Right kidney (tissue), 9 donors: ENCODE measurements around the gene ADH5.
"Not testable (repeated sequence)": the region's sequence is repeated elsewhere in the genome, so short reads cannot be mapped to it uniquely, and the experiment has no call there.

Experiments
- DNase-seq: peaks from one replicate; pipeline ENCODE4 v3.0.0-alpha.2; 2016
- long read RNA-seq, 8 donors: transcript quantifications; one replicate each; lab custom pipeline, GENCODE V29; 2026

The ADH5 gene
- long read RNA-seq, donor 1, transcript ADH5-208 (6 exons, 1,909 nt) = minor isoform, 5 of 235 reads
- long read RNA-seq, donor 1, transcript ADH5-201 (9 exons, 2,615 nt) = major isoform, 74 of 235 reads
- long read RNA-seq, donor 1, partial matches to known transcripts = 147 of 235 reads
- long read RNA-seq, donor 1, other reads (novel, unspliced or antisense) = 8 of 235 reads
- long read RNA-seq, donor 2, transcript ADH5-201 (9 exons, 2,615 nt) = major isoform, 43 of 136 reads
- long read RNA-seq, donor 2, partial matches to known transcripts = 79 of 136 reads
- long read RNA-seq, donor 2, other reads (novel, unspliced or antisense) = 11 of 136 reads
- long read RNA-seq, donor 3, transcript ADH5-201 (9 exons, 2,615 nt) = major isoform, 20 of 52 reads
- long read RNA-seq, donor 3, partial matches to known transcripts = 31 of 52 reads
- long read RNA-seq, donor 3, other reads (novel, unspliced or antisense) = 0 of 52 reads
- long read RNA-seq, donor 4, transcript ADH5-201 (9 exons, 2,615 nt) = major isoform, 32 of 141 reads
- long read RNA-seq, donor 4, partial matches to known transcripts = 97 of 141 reads
- long read RNA-seq, donor 4, other reads (novel, unspliced or antisense) = 5 of 141 reads
- long read RNA-seq, donor 5, transcript ADH5-201 (9 exons, 2,615 nt) = major isoform, 54 of 148 reads
- long read RNA-seq, donor 5, partial matches to known transcripts = 83 of 148 reads
- long read RNA-seq, donor 5, other reads (novel, unspliced or antisense) = 8 of 148 reads
- long read RNA-seq, donor 6, transcript ADH5-201 (9 exons, 2,615 nt) = major isoform, 33 of 93 reads
- long read RNA-seq, donor 6, transcript ADH5-208 (6 exons, 1,909 nt) = minor isoform, 5 of 93 reads
- long read RNA-seq, donor 6, partial matches to known transcripts = 52 of 93 reads
- long read RNA-seq, donor 6, other reads (novel, unspliced or antisense) = 0 of 93 reads
- long read RNA-seq, donor 7, transcript ADH5-206 (3 exons, 570 nt) = minor isoform, 5 of 223 reads
- long read RNA-seq, donor 7, transcript ADH5-201 (9 exons, 2,615 nt) = major isoform, 65 of 223 reads
- long read RNA-seq, donor 7, partial matches to known transcripts = 143 of 223 reads
- long read RNA-seq, donor 7, other reads (novel, unspliced or antisense) = 6 of 223 reads
- long read RNA-seq, donor 8, transcript ADH5-201 (9 exons, 2,615 nt) = major isoform, 55 of 138 reads
- long read RNA-seq, donor 8, transcript ADH5-208 (6 exons, 1,909 nt) = minor isoform, 5 of 138 reads
- long read RNA-seq, donor 8, partial matches to known transcripts = 71 of 138 reads
- long read RNA-seq, donor 8, other reads (novel, unspliced or antisense) = 6 of 138 reads

DNA sequence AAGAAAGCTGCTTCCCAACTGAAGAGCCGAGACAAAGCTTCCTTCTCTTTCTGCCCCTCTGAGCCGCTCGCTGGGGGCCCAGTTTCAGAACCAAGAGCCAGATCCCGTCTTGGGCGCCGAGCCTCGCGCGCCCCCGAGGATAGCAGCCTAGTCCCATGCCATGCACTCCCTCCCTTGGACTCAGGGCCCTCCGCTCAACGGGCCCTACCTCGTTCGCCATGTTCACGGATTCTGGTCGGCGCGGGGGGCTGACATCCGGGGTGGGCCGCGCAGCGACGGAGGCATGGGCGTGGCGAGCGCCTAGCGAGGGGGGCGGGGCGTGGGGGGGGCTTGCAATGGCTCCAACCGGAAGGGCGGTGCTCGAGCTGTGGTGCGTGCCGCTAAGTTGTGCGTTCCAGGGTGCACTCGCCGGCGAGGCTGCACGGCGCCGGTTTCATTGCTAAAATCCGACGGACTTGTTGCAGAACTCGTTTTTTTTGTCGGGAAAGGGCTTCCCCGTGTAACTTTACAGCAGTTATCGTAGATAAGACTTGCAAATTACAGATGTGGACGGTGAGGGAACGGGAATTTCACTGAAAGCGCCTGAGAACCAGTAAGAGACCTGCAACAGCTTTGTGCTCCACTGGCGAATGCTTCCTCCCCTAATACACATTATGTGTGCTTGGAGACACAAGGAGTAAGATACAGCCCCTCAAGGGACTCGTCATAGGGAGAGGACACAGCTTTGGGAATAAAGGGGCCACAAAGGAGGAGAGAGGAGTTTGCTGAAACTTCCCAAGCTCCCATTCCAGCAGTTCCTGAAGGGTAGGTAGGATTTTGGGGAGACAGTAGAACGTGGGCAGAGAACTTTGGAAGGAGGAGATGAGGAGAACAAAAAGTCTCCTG is at the start of gene ADH5:
Gene ADH5 (minus strand): TSS at position 308 of the 885 bp plus-strand sequence. CDS start 88 bp downstream, at position 220.
- DNase-seq = peak; percentile 88

DNA sequence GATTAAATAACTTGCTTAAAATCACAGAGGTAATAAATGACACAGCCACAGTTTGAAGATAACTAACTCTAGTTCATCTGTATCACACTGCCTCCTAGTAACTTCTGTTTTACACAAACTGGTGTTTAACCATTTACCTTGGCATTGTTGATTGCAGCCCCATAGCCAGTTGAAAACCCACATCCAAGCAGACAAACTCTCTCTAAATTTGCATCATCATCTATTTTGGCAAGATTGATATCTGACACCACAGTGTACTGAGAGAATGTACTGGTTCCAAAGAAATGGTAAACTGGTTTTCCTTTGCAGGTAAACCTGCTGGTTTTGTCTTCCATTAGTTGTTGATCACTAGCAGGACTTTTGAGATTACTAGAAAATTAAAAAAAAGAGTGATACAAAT is 47.7 kb upstream of the ADH5 start:
- no peak for DNase-seq

DNA sequence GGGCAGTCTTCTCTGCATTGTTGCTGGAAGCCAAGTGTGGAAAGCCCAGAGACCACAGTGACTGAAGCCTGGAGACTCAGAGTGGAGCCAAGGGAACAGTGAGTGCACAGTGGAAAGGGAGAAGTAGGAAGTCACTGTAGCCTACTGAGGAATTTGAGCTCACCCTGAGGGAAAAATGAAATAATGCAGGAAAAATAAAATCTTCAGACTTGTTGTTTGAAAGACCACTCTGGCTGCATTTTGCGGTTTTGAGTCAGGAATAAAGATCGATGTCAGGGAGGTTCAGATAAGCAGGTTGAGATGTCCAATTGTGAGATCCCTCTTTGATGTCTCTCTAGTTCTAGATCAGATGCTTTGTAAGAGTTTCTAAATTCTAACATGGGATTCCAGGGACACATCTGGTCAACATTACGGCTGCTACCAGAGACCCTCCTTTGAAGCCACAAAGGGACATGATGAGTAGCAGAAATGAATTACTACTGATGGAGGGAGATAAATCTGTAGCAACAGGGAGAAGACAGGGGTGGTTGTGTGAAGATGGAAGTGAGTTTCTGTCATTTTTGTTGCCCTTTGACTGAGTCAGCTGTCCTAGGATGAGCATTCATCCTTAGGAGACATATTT is 47.1 kb upstream of the ADH5 start:
- no peak for DNase-seq

DNA sequence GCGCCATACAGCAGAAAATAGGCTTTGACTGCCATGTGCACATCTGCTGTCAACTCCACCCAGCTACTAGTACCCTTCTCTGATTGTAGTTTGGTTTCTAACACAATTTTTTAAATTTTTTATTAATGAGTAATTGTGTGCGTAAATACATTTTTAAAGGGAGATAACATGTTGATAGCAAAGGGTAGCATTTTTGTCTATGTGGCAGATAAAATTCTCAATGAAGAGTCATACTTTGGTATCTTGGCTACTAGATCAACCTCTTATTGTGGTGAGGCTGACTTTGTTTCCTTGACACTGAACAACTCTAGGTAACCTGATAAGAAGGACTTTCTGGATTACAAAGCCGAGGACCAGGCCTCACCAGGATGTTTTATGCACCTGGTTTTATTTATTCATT is 46.0 kb upstream of the ADH5 start:
- DNase-seq = no peak

DNA sequence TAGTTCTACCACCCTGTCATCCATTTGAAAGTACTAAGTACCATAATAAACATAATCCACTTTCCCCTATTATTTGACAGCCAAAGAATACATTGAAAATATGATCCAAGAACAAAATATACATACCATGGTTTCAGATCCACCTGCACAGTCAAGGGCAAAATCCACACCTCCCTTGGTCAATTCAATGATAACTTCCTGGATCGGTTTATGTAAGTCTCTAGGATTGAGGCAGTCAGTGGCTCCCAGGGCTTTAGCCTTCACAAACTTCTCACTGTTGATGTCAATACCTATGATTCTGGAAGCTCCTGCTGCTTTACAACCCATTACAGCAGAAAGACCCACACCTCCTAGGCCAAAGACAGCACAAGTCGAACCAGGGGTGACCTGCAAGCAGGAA is 42.8 kb upstream of the ADH5 start:
- no peak for DNase-seq

DNA sequence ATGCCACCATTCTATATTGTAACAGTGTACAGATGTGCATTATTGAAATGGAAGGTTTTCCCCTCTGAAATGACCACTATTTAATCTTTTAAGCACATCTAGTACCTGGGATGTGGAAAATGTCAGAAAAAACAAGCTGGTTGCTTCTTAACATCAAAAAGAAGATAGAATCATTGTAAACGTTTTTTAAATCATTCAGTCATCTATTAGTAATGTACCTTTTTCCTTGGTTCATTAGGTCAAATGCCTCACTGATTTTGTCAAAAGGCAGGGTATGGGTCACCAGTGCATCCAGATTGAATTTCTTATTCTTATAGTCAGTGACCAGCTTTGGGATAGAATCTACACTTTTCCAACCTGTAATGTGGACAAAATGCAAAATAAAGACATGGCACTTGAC is 37.8 kb upstream of the ADH5 start:
- DNase-seq = no peak

DNA sequence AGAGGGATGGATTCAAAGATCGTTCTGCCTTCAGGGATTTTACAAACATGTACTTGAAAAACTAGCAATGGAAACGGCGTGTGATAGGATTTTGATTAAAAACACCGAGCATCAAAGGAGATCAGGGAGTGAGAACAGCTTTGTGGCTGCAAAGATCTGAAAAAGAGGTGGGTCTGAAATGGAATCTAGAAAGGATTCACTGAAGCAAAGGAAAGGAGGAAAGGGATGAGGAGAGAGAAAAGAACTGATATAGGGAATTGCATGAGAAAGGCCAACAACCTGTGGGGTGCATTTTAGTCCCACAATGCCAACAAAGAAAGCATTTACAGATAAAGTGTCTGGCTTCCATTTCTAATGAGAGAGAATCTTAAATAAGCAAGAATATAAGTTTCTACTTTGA is 32.4 kb upstream of the ADH5 start:
- DNase-seq = no peak

DNA sequence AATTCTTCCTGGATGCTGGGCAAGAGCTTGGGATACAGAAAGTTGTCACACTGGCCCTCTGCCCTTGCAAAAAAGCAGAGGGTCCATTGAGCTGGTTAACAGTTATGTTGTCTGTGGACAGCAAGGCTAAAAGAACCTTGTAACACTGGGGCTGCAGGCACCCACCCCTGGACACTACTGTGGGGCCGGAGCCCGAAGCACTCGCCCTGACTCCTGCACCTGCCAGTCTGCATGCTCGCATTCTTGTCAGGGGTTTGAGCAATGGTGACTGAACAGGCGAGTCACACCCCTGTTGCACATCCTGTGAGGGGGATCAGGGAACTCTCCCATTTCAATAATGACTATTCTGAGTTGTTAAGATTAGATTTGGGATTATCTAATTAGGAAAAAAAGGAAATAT is 31.9 kb upstream of the ADH5 start:
- DNase-seq = no peak

DNA sequence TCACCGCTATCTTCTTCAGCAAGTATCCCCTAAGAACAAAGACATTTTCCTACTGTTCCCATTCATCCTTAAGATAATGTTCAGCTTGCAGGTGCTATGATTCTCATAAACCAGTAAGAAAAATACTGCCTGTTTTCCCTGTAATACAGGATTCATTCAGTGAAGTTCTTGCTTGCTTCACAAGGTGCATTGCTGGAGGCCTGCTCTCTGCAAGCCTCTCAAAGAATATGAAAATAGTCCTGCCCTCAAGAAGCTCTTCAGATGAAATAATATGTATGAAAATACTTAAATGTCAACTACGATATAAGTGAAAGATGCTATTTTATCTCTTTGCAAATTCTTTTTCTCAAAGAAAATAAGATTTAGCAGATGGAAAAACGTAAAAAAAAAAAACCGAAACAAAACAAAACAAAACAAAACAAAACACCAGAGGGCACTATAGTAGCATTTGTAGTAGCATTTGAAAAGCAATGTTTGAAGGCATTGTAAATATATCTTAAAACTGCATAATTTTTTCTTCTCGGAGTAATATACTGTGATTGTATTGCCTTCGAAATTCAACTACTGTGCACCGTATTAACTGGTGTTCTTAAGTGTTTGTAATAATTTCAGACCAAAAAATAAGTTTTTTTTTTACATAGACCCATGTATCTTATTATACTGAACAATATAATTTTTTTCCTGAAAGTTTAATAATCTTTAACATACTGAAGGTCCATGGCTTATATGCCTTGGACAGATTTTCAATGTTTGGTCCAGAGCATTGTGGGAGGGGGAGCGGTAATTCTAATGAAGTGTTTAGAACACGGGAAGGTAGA is 29.5 kb upstream of the ADH5 start:
- DNase-seq = no peak

DNA sequence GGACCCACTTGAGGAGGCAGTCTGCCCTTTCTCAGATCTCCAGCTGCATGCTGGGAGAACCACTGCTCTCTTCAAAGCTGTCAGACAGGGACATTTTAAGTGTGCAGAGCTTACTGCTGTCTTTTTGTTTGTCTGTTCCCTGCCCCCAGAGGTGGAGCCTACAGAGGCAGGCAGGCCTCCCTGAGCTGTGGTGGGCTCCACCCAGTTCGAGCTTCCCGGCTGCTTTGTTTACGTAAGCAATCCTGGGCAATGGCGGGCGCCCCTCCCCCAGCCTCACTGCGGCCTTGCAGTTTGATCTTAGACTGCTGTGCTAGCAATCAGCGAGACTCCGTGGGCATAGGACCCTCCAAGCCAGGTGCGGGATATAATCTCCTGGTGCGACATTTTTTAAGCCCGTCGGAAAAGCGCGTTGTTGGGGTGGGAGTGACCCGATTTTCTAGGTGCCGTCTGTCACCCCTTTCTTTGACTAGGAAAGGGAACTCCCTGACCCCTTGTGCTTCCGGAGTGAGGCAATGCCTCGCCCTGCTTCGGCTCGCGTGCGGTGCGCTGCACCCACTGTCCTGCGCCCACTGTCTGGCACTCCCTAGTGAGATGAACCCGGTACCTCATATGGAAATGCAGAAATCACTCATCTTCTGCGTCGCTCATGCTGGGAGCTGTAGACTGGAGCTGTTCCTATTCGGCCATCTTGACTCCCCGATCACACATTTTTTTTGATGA is 28.7 kb upstream of the ADH5 start:
- not testable (repeated sequence) for DNase-seq

DNA sequence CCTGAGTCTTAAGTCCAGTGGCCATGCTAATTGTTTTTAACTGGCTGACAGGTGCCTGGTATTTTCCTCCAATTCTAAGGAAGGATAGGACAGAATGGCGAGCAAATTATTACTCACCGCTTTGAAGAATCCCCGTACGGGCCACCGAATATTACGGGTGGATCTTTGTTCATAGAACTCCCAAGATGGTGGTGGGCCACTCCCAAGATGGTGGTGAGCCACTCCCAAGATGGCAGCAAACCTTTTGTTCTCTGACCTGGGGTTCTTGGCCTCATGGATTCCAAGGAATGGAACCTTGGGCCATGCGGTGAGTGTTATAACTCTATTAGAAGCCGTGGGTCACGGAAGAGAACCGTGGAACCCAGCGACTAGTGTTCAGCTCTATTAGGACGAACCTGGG is 20.7 kb upstream of the ADH5 start:
- not testable (repeated sequence) for DNase-seq

DNA sequence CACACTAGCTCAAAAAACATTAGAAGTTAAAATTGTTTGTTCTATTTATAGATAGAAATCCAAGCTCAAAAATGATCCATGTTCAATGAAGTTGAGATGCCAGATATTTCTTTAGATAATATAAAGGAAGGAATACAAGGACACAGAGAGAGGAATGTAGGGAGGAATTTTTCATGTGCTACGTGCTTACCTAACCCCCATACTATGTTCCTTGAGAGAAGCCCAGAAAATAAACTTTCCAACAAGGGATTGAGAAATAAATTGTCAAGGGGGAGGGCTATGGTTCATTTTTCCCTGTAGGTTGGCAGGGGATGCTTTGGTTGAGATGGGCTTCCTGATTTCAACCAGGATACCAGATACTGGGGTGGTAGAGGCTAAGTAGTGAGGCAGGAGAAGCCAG is 15.6 kb upstream of the ADH5 start:
- DNase-seq = no peak

DNA sequence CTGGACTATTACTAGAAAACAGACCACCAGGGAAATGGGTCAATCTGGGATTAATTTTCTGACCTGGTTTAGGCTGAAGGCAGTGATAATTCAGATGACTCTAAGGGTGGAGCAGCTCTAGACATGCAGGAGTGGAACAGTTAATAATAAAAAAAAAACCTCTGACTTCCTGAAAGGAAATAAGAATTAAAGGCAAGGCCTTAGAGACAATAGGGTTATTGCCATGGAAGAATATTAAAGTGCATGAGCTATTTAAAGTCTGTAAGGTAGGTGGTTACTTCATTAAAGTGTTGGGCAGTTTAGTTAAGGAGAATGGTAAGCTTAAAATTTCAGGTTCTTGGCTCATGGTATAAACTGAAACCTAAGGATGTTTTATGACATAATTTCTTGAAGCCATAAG is 14.6 kb upstream of the ADH5 start:
- no peak for DNase-seq

DNA sequence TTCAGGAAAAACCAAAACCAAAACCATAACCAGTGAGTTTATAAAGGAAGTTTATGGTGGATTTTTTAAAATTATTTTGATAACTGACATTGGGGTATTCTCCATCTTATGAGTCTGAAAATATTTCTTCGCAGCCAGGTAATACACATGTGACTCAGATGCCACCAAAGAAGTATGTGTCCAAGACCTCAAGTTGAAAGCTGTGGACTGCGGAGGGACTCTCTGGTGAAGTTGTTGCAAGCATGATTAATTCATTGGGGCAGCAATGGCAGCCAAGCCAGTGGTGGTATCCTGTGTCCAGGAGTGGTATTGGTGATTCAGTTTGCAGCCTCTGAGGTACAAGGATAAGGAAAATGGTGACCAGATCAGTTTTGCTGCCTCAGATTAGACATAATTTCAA is 14.0 kb upstream of the ADH5 start:
- DNase-seq = no peak

DNA sequence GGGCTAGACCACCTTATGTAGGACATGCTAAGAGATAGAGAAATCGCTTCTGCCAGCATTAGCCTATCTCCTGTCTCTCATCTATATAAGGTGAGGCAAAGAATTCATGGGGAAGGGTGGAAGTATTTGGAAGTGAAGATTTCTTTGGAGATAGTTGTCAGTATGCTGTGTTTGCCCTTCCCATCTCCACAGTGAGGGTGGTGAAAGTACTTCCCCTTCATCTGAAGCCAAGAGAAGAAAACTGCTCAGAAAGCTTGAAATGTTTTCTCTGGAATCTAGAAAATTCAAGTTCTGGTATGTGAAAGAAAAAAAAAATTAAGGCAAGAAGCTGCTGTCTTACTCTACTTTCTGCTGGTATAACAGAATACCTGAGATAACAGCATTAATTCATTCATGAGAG is 12.3 kb upstream of the ADH5 start:
- no peak for DNase-seq

DNA sequence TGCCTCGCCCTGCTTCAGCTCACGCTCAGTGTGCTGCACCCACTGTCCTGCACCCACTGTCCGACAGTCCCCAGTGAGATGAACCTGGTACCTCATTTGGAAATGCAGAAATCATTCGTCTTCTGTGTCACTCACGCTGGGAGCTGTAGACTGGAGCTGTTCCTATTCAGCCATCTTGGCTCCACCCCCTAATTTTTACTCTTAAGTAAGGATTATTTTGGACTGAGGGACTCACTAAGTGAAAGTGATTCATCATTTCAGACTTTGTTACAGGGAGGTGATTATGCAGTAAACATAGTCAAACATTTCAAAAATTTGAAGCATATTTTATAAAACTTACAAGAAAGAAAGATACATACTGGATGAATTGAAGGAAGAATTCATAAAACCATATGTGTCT is 11.2 kb upstream of the ADH5 start:
- DNase-seq = not testable (repeated sequence)

DNA sequence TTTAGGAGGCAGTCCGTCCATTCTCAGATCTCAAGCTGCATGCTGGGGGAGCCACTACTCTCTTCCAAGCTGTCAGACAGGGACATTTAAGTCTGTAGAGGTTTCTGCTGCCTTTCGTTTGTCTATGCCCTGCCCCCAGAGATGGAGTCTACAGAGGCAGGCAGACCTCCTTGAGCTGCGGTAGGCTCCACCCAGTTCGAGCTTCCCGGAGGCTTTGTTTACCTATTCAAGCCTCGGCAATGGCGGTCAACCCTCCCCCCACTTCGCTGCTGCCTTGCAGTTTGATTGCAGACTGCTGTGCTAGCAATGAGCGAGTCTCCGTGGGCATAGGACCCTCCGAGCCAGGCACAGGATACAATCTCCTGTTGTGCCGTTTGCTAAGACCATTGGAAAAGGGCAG is 10.7 kb upstream of the ADH5 start:
- DNase-seq = no peak

DNA sequence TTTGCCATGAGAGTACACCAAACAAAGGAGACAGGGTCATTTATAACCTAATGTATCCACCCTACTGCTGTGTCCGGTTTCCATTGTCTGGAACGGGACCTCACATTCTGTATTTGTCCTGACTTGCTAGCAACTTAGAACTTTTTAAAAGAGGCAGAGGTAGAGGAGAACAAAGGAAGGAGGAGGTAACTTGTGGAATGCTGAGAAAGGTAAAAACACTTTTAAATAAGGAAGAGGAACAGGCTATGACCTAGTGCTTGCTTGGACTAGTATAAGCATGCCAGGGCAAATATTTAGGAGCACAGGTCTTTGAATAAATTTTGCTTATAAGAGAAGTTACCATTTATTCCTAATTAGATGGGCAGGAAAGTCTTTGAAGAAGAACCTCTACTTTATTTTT is 3.3 kb upstream of the ADH5 start:
- not testable (repeated sequence) for DNase-seq

DNA sequence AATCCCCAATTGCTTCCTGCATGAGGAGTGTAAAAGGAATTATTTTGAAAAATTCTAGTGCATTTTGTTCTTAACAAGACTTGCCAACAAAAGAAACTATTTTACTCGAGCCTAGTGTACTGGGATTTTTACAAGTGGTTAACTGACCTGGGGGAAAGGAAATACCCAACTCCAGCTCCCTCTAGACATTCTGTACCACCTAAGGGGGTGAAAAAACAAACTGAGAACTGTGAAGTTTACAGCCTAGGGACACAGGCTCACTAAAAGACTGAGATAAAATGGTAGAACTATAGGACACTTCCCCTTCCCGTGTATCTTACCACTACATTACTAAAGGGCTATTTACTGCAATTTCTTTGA is 2.6 kb upstream of the ADH5 start:
- no peak for DNase-seq
